GM12891 (cell line): ENCODE data around the gene UPP2.

Source experiments
- PAX5 ChIP-seq: IDR thresholded peaks from 2 replicates; pipeline ENCODE4 v1.6.1; 2011; ENCODE audit warnings: low read length, moderate library complexity, mild to moderate bottlenecking; ENCODE audit not compliant: insufficient read depth, severe bottlenecking
- POLR2A ChIP-seq: IDR thresholded peaks from 2 replicates; pipeline ENCODE4 v1.6.1; 2011; ENCODE audit warnings: low read depth, low read length, control low read depth
- POLR2AphosphoS5 ChIP-seq: IDR thresholded peaks from 2 replicates; pipeline ENCODE4 v1.6.1; 2011; ENCODE audit warnings: low read depth, low read length, control low read depth
- POU2F2 ChIP-seq: IDR thresholded peaks from 2 replicates; pipeline ENCODE4 v1.6.1; 2011; ENCODE audit warnings: low read depth, mild to moderate bottlenecking, control low read depth, low read length, moderate library complexity
- SPI1 ChIP-seq: IDR thresholded peaks from 2 replicates; pipeline ENCODE4 v1.6.1; 2011; ENCODE audit warnings: low read depth, low read length, control low read depth
- TAF1 ChIP-seq: IDR thresholded peaks from 2 replicates; pipeline ENCODE4 v1.6.1; 2011; ENCODE audit warnings: low read depth, low read length, control low read depth

GRCh38 chr2:158182676-158183295 lies 81.1 kb downstream of the UPP2 start:
- TF ChIP-seq POLR2A: no peak
- TF ChIP-seq POLR2AphosphoS5: no peak
- TF ChIP-seq TAF1: no peak
- no peak for TF ChIP-seq SPI1
- no peak for TF ChIP-seq PAX5
- no peak for TF ChIP-seq POU2F2
